Gastroesophageal sphincter (tissue), 4 donors: Measurements from ENCODE around the gene PACRG. TPM values are rescaled to one million over a fixed set of nuclear protein-coding genes. Genes with fewer than 3 reads are reported as not detected.

Experiments
- ATAC-seq: fragments of 150-250 bp; one replicate; pipeline ENCODE4 v1.9.1; 2016; ENCODE audit warnings: mild to moderate bottlenecking, moderate library complexity
- H3K27ac ChIP-seq, 4 donors: fragments of 200-600 bp; sonication (generic) in 3 of 4; 1 replicate in 3 of 4; 2 replicates in 1 of 4; pipeline ENCODE4 v1.5.1; 2016 to 2019
- H3K27me3 ChIP-seq: fragments of 200-600 bp; sonication (generic); one replicate; pipeline ENCODE4 v1.5.1; 2019
- H3K36me3 ChIP-seq, 2 donors: fragments of 200-600 bp; sonication (generic); one replicate each; pipeline ENCODE4 v1.5.1; 2019; ENCODE audit warnings: control low read depth in 1 of 2
- H3K4me1 ChIP-seq, 3 donors: fragments of 200-600 bp; sonication (generic); 1 replicate in 2 of 3; 2 replicates in 1 of 3; pipeline ENCODE4 v1.5.1; 2016 to 2019; ENCODE audit warnings: control low read depth in 2 of 3
- H3K4me3 ChIP-seq, 2 donors: fragments of 200-600 bp; sonication (generic); one replicate each; pipeline ENCODE4 v1.5.1; 2019; ENCODE audit warnings: mild to moderate bottlenecking in 1 of 2, moderate library complexity in 1 of 2
- H3K9me3 ChIP-seq, 3 donors: fragments of 200-600 bp; sonication (generic); one replicate each; pipeline ENCODE4 v1.5.1; 2017 to 2019; ENCODE audit warnings: control low read depth in 2 of 3
- CTCF ChIP-seq, 4 experiments: fragments of 200-600 bp in 2 of 4; fragments of 450-650 bp in 2 of 4; sonication (generic) in 1 of 4; IDR thresholded peaks; one replicate each; pipeline ENCODE4 v1.5.1; 2017 to 2019; ENCODE audit warnings: antibody characterized with exemption in 4 of 4, mild to moderate bottlenecking in 2 of 4, moderate library complexity in 2 of 4
- EP300 ChIP-seq: sonication (generic); formaldehyde crosslinking; IDR thresholded peaks from one replicate; pipeline ENCODE4 v1.6.1; 2017; ENCODE audit warnings: antibody characterized with exemption, mild to moderate bottlenecking
- POLR2A ChIP-seq, 2 donors: fragments of 450-650 bp; IDR thresholded peaks; one replicate each; pipeline ENCODE4 v1.6.1; 2017; ENCODE audit warnings: antibody characterized with exemption in 2 of 2, mild to moderate bottlenecking in 2 of 2, moderate library complexity in 1 of 2
- POLR2AphosphoS5 ChIP-seq: sonication (generic); formaldehyde crosslinking; IDR thresholded peaks from one replicate; pipeline ENCODE4 v1.6.1; 2017; ENCODE audit warnings: antibody characterized with exemption
- WGBS, 2 donors: methylation state at CpG; one replicate each; pipeline ENCODE4 v1.1.5; 2018; ENCODE audit warnings: low coverage in 1 of 2; 5-methylcytosine and 5-hydroxymethylcytosine counted together
- total RNA-seq, 4 donors: library from RNA; depleted of rRNA; stranded (reverse); fragments of >200 nt; gene quantifications; one replicate each; pipeline ENCODE4 v1.1.0, GENCODE V29; 2016

The PACRG gene
- total RNA-seq, 4 donors from 2014 or later, result 1.0 to 7.0 TPM; not detected in 2

GRCh38 chr6:163137398-163137881, 409.7 kb downstream of the PACRG start:
- Histone ChIP-seq H3K27me3 (no peaks in the 10 kb centered on the region), H3K4me3 (no peak overlapping the region), H3K4me1 (no peaks in the 10 kb centered on the region), H3K9me3 (no peaks in the 10 kb centered on the region), H3K27ac (no peak overlapping the region), H3K36me3 (no peaks in the 10 kb centered on the region)
- TF ChIP-seq CTCF (IDR thresholded peaks at IDR 0.05), result no peak
- TF ChIP-seq EP300, result no peak
- no peak for TF ChIP-seq POLR2AphosphoS5
- no peak for TF ChIP-seq POLR2A (IDR thresholded peaks at IDR 0.05)
- 88 to 100% methylated on average over 5 to 10 of the region's 21 CpGs for WGBS, 2 donors
- ATAC-seq, result no peak

- Histone ChIP-seq H3K27me3 (peaks cover 6% of the 10 kb centered on the region), H3K27ac (no peak overlapping the region), H3K4me3 (no peak overlapping the region), H3K36me3 (no peaks in the 10 kb centered on the region), H3K4me1 (no peaks in the 10 kb centered on the region), H3K9me3 (no peaks in the 10 kb centered on the region)
- TF ChIP-seq POLR2A (IDR thresholded peaks at IDR 0.05), result no peak
- no peak for TF ChIP-seq CTCF (IDR thresholded peaks at IDR 0.05)
- no peak for TF ChIP-seq POLR2AphosphoS5
- no peak for TF ChIP-seq EP300
- ATAC-seq, result no peak
- 78 to 88% methylated on average over 1 to 4 of the region's 4 CpGs for WGBS, 2 donors
Measured at GRCh38 chr6:163146036-163146435, 418.3 kb downstream of the PACRG start.

- Histone ChIP-seq H3K27me3 (peaks cover 6% of the 10 kb centered on the region), H3K9me3 (no peaks in the 10 kb centered on the region), H3K27ac (no peak overlapping the region), H3K4me1 (no peaks in the 10 kb centered on the region), H3K4me3 (no peak overlapping the region), H3K36me3 (no peaks in the 10 kb centered on the region)
- no peak for TF ChIP-seq CTCF (IDR thresholded peaks at IDR 0.05)
- TF ChIP-seq POLR2A (IDR thresholded peaks at IDR 0.05), result no peak
- TF ChIP-seq EP300, result no peak
- TF ChIP-seq POLR2AphosphoS5, result no peak
- ATAC-seq, result no peak
- WGBS, 2 donors, result 66% methylated on average over 4 of the region's 4 CpGs
Measured at GRCh38 chr6:163147994-163148393, 420.2 kb downstream of the PACRG start.

GRCh38 chr6:163148451-163149278, 420.9 kb downstream of the PACRG start:
- no peak for ATAC-seq
- Histone ChIP-seq H3K27ac (peak overlapping the region in 3 of 4 donors; percentile 17 to 38 (median 33)), H3K9me3 (no peaks in the 10 kb centered on the region), H3K36me3 (no peaks in the 10 kb centered on the region), H3K27me3 (peaks cover 6% of the 10 kb centered on the region), H3K4me3 (peak overlapping the region in 1 of 2 donors; percentile 2), H3K4me1 (no peaks in the 10 kb centered on the region)
- WGBS, 2 donors, result 71 to 75% methylated on average over 9 to 16 of the region's 24 CpGs
- no peak for TF ChIP-seq POLR2AphosphoS5
- TF ChIP-seq POLR2A (IDR thresholded peaks at IDR 0.05), result no peak
- no peak for TF ChIP-seq CTCF (IDR thresholded peaks at IDR 0.05)
- TF ChIP-seq EP300, result no peak
